NT2/D1 (cell line): ENCODE results near the gene RPL27A.

ENCODE experiments used
- DNase-seq: peaks from one replicate; pipeline ENCODE4 v3.0.0-alpha.2; 2011; ENCODE audit warnings: low read depth, low spot score
- H3K27me3 ChIP-seq: 2 replicates; pipeline ENCODE4 v1.6.0; 2011; ENCODE audit warnings: mild to moderate bottlenecking; ENCODE audit not compliant: insufficient read length, insufficient read depth
- H3K36me3 ChIP-seq: 2 replicates; pipeline ENCODE4 v1.6.1; 2011; ENCODE audit warnings: mild to moderate bottlenecking, low read length, mixed read lengths; ENCODE audit not compliant: insufficient read depth, insufficient read length
- H3K4me1 ChIP-seq: 2 replicates; pipeline ENCODE4 v1.5.1; 2011; ENCODE audit not compliant: insufficient read depth, insufficient read length
- H3K4me3 ChIP-seq: 2 replicates; pipeline ENCODE4 v1.5.1; 2011; ENCODE audit warnings: low read depth; ENCODE audit not compliant: insufficient read length
- H3K9ac ChIP-seq: 2 replicates; pipeline ENCODE4 v1.6.0; 2011; ENCODE audit warnings: low read depth; ENCODE audit not compliant: insufficient read length
- H3K9me3 ChIP-seq: 2 replicates; pipeline ENCODE4 v1.5.1; 2011; ENCODE audit warnings: mild to moderate bottlenecking, low read length; ENCODE audit not compliant: insufficient read depth
- SUZ12 ChIP-seq: IDR thresholded peaks from 2 replicates; pipeline ENCODE4 v1.6.1; 2011; ENCODE audit not compliant: insufficient read length, insufficient read depth; ENCODE audit errors: extremely low read depth
- YY1 ChIP-seq: IDR thresholded peaks from 2 replicates; pipeline ENCODE4 v1.6.1; 2011; ENCODE audit not compliant: insufficient read length, insufficient read depth
- ZNF274 ChIP-seq: IDR thresholded peaks from 2 replicates; pipeline ENCODE4 v1.6.1; 2011; ENCODE audit warnings: mild to moderate bottlenecking, low read depth, low read length

Gene RPL27A

GRCh38 chr11:8717876-8718753 is 35.5 kb downstream of the RPL27A start:
- Histone ChIP-seq H3K36me3 (peaks cover 55% of the 10 kb centered on the region), H3K4me1 (peaks cover 22% of the 10 kb centered on the region), H3K9ac (peak overlapping the region; percentile 61), H3K9me3 (no peaks in the 10 kb centered on the region), H3K4me3 (no peak overlapping the region), H3K27me3 (no peaks in the 10 kb centered on the region)
- no peak for TF ChIP-seq SUZ12
- no peak for TF ChIP-seq YY1
- no peak for TF ChIP-seq ZNF274
- DNase-seq, result no peak

DNA sequence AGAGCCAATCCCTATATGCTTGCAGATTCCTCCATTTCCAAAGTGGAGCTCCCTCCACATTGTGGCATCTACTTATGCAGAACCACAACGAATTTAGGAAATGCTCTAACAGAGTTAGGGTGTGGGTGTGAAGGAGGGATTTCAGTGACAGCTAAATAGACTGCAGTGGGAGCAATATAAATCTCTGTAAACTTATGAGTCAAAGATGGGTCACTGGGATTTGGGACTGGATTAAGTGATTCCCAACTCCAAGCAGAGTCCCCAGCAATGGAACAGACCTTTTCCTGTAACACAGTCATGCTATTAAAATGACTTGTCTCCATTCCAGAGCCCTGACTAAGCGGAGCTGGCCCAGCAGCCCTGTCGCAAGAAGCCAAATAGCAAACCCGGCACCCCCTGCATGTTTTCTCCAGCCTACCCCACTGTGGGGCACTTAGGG is 36.6 kb downstream of the RPL27A start:
- Histone ChIP-seq H3K9me3 (no peaks in the 10 kb centered on the region), H3K4me3 (no peak overlapping the region), H3K36me3 (peaks cover 50% of the 10 kb centered on the region), H3K27me3 (no peaks in the 10 kb centered on the region), H3K4me1 (peaks cover 22% of the 10 kb centered on the region), H3K9ac (no peak overlapping the region)
- TF ChIP-seq YY1 (no peak), ZNF274 (no peak), SUZ12 (no peak)
- no peak for DNase-seq

- Histone ChIP-seq H3K4me3 (no peak overlapping the region), H3K9me3 (no peaks in the 10 kb centered on the region), H3K27me3 (no peaks in the 10 kb centered on the region), H3K4me1 (peaks cover 22% of the 10 kb centered on the region), H3K9ac (no peak overlapping the region), H3K36me3 (peaks cover 47% of the 10 kb centered on the region)
- DNase-seq, result no peak
- TF ChIP-seq ZNF274 (no peak), SUZ12 (no peak), YY1 (no peak)
Measured at GRCh38 chr11:8719721-8720120, 37.1 kb downstream of the RPL27A start.

GRCh38 chr11:8720352-8720751 is 37.8 kb downstream of the RPL27A start:
- Histone ChIP-seq H3K27me3 (no peaks in the 10 kb centered on the region), H3K9me3 (no peaks in the 10 kb centered on the region), H3K9ac (no peak overlapping the region), H3K36me3 (peaks cover 45% of the 10 kb centered on the region), H3K4me3 (no peak overlapping the region), H3K4me1 (peaks cover 22% of the 10 kb centered on the region)
- TF ChIP-seq ZNF274 (no peak), YY1 (no peak), SUZ12 (no peak)
- DNase-seq, result no peak

DNA sequence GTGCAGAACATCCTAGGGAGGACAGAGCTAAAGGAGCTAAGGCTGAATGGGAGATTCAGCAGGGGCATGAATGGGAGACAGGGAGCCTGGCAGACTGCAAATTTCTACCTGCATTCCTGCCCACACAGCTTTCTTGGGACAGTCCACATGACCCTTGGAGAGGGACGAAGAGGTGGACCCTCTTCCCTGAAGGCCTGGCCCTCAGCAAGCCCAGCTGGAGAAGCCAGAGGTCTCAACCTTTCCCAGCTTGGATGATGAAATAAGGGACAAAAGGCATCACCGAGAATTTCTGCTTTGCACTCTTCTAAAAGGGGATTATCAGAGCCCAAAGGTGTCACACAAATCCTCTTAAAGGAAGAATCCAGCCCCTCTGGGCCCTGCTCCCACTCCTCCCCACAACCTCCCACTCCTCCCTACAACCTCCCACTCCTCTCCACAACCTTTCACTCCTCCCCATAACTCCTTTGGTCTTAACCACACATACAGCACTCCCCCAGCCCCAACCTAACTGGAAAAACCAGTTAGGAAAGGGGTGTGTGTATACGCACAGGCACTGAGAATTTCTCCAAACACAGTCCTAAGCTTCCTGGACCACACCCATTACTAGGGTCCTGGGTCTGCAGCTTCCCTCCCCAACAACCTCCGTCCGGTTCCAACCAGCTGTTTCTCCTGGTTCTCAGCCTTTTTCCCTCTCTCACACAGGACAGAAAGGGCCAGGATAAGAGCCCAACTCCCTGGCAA is 38.4 kb downstream of the RPL27A start:
- Histone ChIP-seq H3K4me1 (peaks cover 22% of the 10 kb centered on the region), H3K9ac (no peak overlapping the region)

GRCh38 chr11:8721609-8722500 is 39.3 kb downstream of the RPL27A start:
- no peak for TF ChIP-seq ZNF274
- TF ChIP-seq YY1, result no peak
- TF ChIP-seq SUZ12, result no peak

More for the DNA sequence above, 38.4 kb downstream of the RPL27A start:
- Histone ChIP-seq H3K27me3 (no peaks in the 10 kb centered on the region), H3K36me3 (peaks cover 44% of the 10 kb centered on the region), H3K4me3 (no peak overlapping the region), H3K9me3 (no peaks in the 10 kb centered on the region)
- TF ChIP-seq ZNF274 (no peak), YY1 (no peak), SUZ12 (no peak)
- DNase-seq, result no peak

DNA sequence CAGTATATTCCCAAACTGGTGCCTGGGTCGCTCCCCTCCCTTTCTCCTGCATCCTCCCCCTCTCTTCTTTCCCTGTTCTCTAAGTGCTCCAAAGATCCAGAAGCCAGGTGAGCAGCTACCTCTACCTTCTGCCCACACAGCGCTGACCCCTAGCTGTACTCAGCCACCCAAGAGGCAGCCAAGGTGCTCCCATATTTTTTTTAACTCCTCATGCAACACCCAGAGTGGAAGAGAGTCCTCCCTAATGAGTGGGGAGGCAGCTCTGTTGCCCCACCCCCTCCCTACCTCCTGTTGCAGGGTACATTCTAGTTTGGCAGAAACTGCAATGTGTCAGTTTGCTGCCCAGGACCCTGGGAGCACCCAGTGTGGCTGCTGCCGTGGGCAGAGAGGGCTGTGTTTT is 40.2 kb downstream of the RPL27A start:
- Histone ChIP-seq H3K9me3 (no peaks in the 10 kb centered on the region), H3K4me1 (peaks cover 15% of the 10 kb centered on the region), H3K4me3 (no peak overlapping the region), H3K9ac (no peak overlapping the region), H3K27me3 (no peaks in the 10 kb centered on the region), H3K36me3 (peaks cover 32% of the 10 kb centered on the region)
- no peak for DNase-seq
- TF ChIP-seq ZNF274 (no peak), SUZ12 (no peak), YY1 (no peak)

More at GRCh38 chr11:8721609-8722500, 39.3 kb downstream of the RPL27A start:
- Histone ChIP-seq H3K27me3 (no peaks in the 10 kb centered on the region), H3K9me3 (no peaks in the 10 kb centered on the region), H3K4me3 (no peak overlapping the region), H3K4me1 (peaks cover 22% of the 10 kb centered on the region), H3K36me3 (peaks cover 41% of the 10 kb centered on the region), H3K9ac (no peak overlapping the region)
- DNase-seq, result no peak
